K562 (cell line): Measurements from ENCODE around the gene CGB3. TPM values are rescaled to one million over a fixed set of nuclear protein-coding genes. Genes with fewer than 3 reads are reported as not detected.

Source experiments
- FOS ChIP-seq: IDR thresholded peaks from 3 replicates; pipeline ENCODE4 v1.6.1; 2011; ENCODE audit not compliant: insufficient read length; ENCODE audit errors: extremely low read depth
- FOXA1 ChIP-seq: fragments of 450-650 bp; IDR thresholded peaks from 2 replicates; pipeline ENCODE4 v1.6.1; 2016; ENCODE audit warnings: mild to moderate bottlenecking, borderline replicate concordance
- HEY1 ChIP-seq: fragments of 250-450 bp; sonication (Bioruptor Pico); IDR thresholded peaks from 2 replicates; pipeline ENCODE4 v1.5.0; 2020; ENCODE audit warnings: mild to moderate bottlenecking, moderate library complexity, borderline replicate concordance
- PHB ChIP-seq: fragments of 250-450 bp; sonication (Bioruptor Pico); IDR thresholded peaks from 2 replicates; pipeline ENCODE4 v1.5.0; 2021
- RAD21 ChIP-seq, 2 experiments: fragments of 250-450 bp in 1 of 2; fragments of 450-650 bp in 1 of 2; sonication (Bioruptor Pico) in 1 of 2; formaldehyde crosslinking in 1 of 2; IDR thresholded peaks in 1 of 2; conservative IDR thresholded peaks in 1 of 2; 2 replicates each; pipeline versions ENCODE4 v1.4.0 to v1.8.0; 2020 to 2022; ENCODE audit warnings: mild to moderate bottlenecking in 2 of 2, moderate library complexity in 1 of 2
- SIN3A ChIP-seq, 2 experiments: fragments of 150-350 bp in 1 of 2; IDR thresholded peaks; 2 replicates each; pipeline ENCODE4 v1.6.1; 2011 to 2016; ENCODE audit warnings: borderline replicate concordance in 2 of 2, low read depth in 2 of 2, low read length in 2 of 2, mild to moderate bottlenecking in 2 of 2, moderate library complexity in 2 of 2; ENCODE audit not compliant: control insufficient read depth in 1 of 2
- SMAD4 ChIP-seq: fragments of 250-450 bp; sonication (Bioruptor Pico); conservative IDR thresholded peaks from 2 replicates; pipeline ENCODE4 v1.8.0; 2021; ENCODE audit warnings: inconsistent platforms, mild to moderate bottlenecking, moderate library complexity
- SOX6 ChIP-seq: fragments of 450-650 bp; IDR thresholded peaks from 2 replicates; pipeline ENCODE4 v1.6.1; 2014; ENCODE audit warnings: mild to moderate bottlenecking
- TRIM28 ChIP-seq: fragments of 450-650 bp; IDR thresholded peaks from 2 replicates; pipeline ENCODE4 v1.6.1; 2017
- ZBTB1 ChIP-seq: sonication (generic); formaldehyde crosslinking; IDR thresholded peaks from 2 replicates; pipeline ENCODE4 v1.8.1; 2023; ENCODE audit warnings: missing genetic modification reagents, low read depth, mild to moderate bottlenecking, borderline replicate concordance
- ZNF354B ChIP-seq: fragments of 250-450 bp; sonication (Bioruptor Pico); IDR thresholded peaks from 2 replicates; pipeline ENCODE4 v1.4.0; 2020
- ZNF431 ChIP-seq: sonication (generic); formaldehyde crosslinking; IDR thresholded peaks from 2 replicates; pipeline ENCODE4 v1.8.0; 2022; ENCODE audit warnings: mild to moderate bottlenecking, missing genetic modification reagents
- polyA plus RNA-seq, 8 experiments: library from polyadenylated mRNA; depleted of rRNA in 4 of 8; stranded (reverse) in 5 of 8; unstranded in 3 of 8; fragments of >200 nt; fragmentation: Nextera tagmentation in 2 of 8; fragmentation: Illumina TruSeq in 1 of 8; extraction: Ambion mirVana in 2 of 8; extraction: Trizol in 1 of 8; gene quantifications; 2 replicates each; pipeline versions ENCODE4 v1.2.1 to v1.2.3, GENCODE V29; 2011 to 2014; ENCODE audit warnings: inconsistent platforms in 1 of 8, missing spikeins in 1 of 8
- total RNA-seq, 7 experiments: library from RNA; depleted of rRNA in 6 of 7; stranded (reverse); fragments of >200 nt in 6 of 7; fragmentation: Illumina TruSeq in 2 of 7; extraction: Trizol in 2 of 7; gene quantifications; 2 replicates each; pipeline versions ENCODE4 v1.2.1 to v1.2.3, GENCODE V29; 2011 to 2021; ENCODE audit warnings: low replicate concordance in 1 of 7
- TF ChIP-seq, protein P1 (sequence below): sonication (generic); formaldehyde crosslinking; IDR thresholded peaks from 2 replicates; pipeline ENCODE4 v1.8.0; 2022; ENCODE audit warnings: mild to moderate bottlenecking, missing genetic modification reagents
- TF ChIP-seq, protein P2 (sequence below): fragments of 250-450 bp; sonication (Bioruptor Pico); IDR thresholded peaks from 2 replicates; pipeline ENCODE4 v1.9.0; 2021; ENCODE audit warnings: mild to moderate bottlenecking
- TF ChIP-seq, protein P3 (sequence below): fragments of 450-650 bp; IDR thresholded peaks from 2 replicates; pipeline ENCODE4 v1.6.1; 2014; ENCODE audit warnings: low read depth, mild to moderate bottlenecking, moderate library complexity, borderline replicate concordance
- TF ChIP-seq, protein P4 (sequence below): fragments of 250-450 bp; sonication (Bioruptor Pico); IDR thresholded peaks from 2 replicates; pipeline ENCODE4 v1.8.0; 2022; ENCODE audit warnings: inconsistent platforms, mild to moderate bottlenecking, moderate library complexity, borderline replicate concordance
- TF ChIP-seq, protein P5 (sequence below): sonication (generic); formaldehyde crosslinking; IDR thresholded peaks from 2 replicates; pipeline ENCODE4 v1.8.0; 2022; ENCODE audit warnings: missing genetic modification reagents, mild to moderate bottlenecking, borderline replicate concordance
- TF ChIP-seq, protein P6 (sequence below): sonication (generic); formaldehyde crosslinking; IDR thresholded peaks from 2 replicates; pipeline ENCODE4 v1.8.0; 2022; ENCODE audit warnings: mild to moderate bottlenecking, low read depth, missing genetic modification reagents
- TF ChIP-seq, protein P7 (sequence below): fragments of 250-450 bp; sonication (Bioruptor Pico); IDR thresholded peaks from 2 replicates; pipeline ENCODE4 v1.8.0; 2021; ENCODE audit warnings: moderate library complexity, mild to moderate bottlenecking, inconsistent platforms

CGB3 gene
- total and polyA plus RNA-seq, 9 of the 15 experiments (the other 6 are each of a cell fraction or from before 2014, with no cell fraction given): not detected

DNA sequence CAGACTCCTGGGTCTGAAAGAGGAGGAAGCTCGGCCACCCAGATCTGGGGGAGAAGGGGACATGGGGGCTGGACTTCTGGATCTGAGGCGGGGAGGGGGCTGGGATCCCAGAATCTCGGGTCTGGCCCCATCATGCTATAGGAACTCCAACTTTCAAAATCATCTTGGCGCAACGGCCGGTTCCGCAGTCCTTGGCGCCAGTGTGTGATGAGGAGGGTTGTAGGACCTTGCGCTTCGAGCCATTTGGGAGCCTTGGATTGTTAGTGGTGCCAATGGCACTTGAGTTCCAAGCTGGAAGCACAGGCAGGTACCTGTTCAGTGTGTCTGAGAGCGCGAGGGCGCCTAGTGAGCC lies 30.1 kb downstream of the CGB3 start (continued):
- TF ChIP-seq SIN3A (IDR thresholded peaks at IDR 0.05; ENCODE audit: borderline replicate concordance in 2 of 2, control insufficient read depth in 1 of 2, low read depth in 2 of 2, low read length in 2 of 2) (peak in 1 of 2 experiments; percentile 22; a peak in 1 of 4 replicates), FOXA1 (no peak), TRIM28 (no peak), PHB (CRISPR knock-in tag) (no peak), SMAD4 (CRISPR knock-in tag) (no peak), ZNF354B (CRISPR knock-in tag) (no peak), FOS (no peak), HEY1 (no peak), RAD21 (CRISPR knock-in tag; conservative IDR thresholded peaks at IDR 0.05 in 1 of 2, IDR thresholded peaks at IDR 0.05 in 1 of 2) (no peak), SOX6 (no peak), ZNF431 (CRISPR knock-in tag) (no peak), ZBTB1 (CRISPR knock-in tag) (0 out of 2 replicates have a peak, but pooled peaks have one; percentile 9)
- TF ChIP-seq, protein P1, sequence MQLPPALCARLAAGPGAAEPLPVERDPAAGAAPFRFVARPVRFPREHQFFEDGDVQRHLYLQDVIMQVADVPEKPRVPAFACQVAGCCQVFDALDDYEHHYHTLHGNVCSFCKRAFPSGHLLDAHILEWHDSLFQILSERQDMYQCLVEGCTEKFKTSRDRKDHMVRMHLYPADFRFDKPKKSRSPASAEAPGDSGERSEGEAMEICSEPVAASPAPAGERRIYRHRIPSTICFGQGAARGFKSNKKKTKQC: 0 out of 2 replicates have a peak, but pooled peaks have one; percentile 48
- TF ChIP-seq, protein P2, sequence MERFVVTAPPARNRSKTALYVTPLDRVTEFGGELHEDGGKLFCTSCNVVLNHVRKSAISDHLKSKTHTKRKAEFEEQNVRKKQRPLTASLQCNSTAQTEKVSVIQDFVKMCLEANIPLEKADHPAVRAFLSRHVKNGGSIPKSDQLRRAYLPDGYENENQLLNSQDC (CRISPR knock-in tag): no peak
- TF ChIP-seq, protein P3, sequence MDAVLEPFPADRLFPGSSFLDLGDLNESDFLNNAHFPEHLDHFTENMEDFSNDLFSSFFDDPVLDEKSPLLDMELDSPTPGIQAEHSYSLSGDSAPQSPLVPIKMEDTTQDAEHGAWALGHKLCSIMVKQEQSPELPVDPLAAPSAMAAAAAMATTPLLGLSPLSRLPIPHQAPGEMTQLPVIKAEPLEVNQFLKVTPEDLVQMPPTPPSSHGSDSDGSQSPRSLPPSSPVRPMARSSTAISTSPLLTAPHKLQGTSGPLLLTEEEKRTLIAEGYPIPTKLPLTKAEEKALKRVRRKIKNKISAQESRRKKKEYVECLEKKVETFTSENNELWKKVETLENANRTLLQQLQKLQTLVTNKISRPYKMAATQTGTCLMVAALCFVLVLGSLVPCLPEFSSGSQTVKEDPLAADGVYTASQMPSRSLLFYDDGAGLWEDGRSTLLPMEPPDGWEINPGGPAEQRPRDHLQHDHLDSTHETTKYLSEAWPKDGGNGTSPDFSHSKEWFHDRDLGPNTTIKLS: no peak
- TF ChIP-seq, protein P4, sequence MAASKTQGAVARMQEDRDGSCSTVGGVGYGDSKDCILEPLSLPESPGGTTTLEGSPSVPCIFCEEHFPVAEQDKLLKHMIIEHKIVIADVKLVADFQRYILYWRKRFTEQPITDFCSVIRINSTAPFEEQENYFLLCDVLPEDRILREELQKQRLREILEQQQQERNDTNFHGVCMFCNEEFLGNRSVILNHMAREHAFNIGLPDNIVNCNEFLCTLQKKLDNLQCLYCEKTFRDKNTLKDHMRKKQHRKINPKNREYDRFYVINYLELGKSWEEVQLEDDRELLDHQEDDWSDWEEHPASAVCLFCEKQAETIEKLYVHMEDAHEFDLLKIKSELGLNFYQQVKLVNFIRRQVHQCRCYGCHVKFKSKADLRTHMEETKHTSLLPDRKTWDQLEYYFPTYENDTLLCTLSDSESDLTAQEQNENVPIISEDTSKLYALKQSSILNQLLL: no peak
- TF ChIP-seq, protein P5, sequence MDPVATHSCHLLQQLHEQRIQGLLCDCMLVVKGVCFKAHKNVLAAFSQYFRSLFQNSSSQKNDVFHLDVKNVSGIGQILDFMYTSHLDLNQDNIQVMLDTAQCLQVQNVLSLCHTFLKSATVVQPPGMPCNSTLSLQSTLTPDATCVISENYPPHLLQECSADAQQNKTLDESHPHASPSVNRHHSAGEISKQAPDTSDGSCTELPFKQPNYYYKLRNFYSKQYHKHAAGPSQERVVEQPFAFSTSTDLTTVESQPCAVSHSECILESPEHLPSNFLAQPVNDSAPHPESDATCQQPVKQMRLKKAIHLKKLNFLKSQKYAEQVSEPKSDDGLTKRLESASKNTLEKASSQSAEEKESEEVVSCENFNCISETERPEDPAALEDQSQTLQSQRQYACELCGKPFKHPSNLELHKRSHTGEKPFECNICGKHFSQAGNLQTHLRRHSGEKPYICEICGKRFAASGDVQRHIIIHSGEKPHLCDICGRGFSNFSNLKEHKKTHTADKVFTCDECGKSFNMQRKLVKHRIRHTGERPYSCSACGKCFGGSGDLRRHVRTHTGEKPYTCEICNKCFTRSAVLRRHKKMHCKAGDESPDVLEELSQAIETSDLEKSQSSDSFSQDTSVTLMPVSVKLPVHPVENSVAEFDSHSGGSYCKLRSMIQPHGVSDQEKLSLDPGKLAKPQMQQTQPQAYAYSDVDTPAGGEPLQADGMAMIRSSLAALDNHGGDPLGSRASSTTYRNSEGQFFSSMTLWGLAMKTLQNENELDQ (CRISPR knock-in tag): no peak
- TF ChIP-seq, protein P6, sequence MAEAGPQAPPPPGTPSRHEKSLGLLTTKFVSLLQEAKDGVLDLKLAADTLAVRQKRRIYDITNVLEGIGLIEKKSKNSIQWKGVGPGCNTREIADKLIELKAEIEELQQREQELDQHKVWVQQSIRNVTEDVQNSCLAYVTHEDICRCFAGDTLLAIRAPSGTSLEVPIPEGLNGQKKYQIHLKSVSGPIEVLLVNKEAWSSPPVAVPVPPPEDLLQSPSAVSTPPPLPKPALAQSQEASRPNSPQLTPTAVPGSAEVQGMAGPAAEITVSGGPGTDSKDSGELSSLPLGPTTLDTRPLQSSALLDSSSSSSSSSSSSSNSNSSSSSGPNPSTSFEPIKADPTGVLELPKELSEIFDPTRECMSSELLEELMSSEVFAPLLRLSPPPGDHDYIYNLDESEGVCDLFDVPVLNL (CRISPR knock-in tag): no peak
- TF ChIP-seq, protein P7, sequence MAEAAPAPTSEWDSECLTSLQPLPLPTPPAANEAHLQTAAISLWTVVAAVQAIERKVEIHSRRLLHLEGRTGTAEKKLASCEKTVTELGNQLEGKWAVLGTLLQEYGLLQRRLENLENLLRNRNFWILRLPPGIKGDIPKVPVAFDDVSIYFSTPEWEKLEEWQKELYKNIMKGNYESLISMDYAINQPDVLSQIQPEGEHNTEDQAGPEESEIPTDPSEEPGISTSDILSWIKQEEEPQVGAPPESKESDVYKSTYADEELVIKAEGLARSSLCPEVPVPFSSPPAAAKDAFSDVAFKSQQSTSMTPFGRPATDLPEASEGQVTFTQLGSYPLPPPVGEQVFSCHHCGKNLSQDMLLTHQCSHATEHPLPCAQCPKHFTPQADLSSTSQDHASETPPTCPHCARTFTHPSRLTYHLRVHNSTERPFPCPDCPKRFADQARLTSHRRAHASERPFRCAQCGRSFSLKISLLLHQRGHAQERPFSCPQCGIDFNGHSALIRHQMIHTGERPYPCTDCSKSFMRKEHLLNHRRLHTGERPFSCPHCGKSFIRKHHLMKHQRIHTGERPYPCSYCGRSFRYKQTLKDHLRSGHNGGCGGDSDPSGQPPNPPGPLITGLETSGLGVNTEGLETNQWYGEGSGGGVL (CRISPR knock-in tag): no peak
